Spinal cord (tissue), 10 donors: Measurements from ENCODE around the gene TMEM181. TPM values are rescaled to one million over a fixed set of nuclear protein-coding genes. Genes with fewer than 3 reads are reported as not detected.

ENCODE experiments used
- DNase-seq, 6 donors: peaks; one replicate each; pipeline versions ENCODE4 v3.0.0 to v3.0.0-alpha.2; 2013 to 2015; ENCODE audit warnings: low spot score in 6 of 6, low read depth in 4 of 6
- H3K27ac ChIP-seq: one replicate; pipeline ENCODE4 v1.5.1; 2013; ENCODE audit warnings: low read depth, low read length, control low read depth
- H3K27me3 ChIP-seq: one replicate; pipeline ENCODE4 v1.6.1; 2013; ENCODE audit warnings: low read length; ENCODE audit not compliant: control insufficient read depth, insufficient read depth
- H3K36me3 ChIP-seq: one replicate; pipeline ENCODE4 v1.6.1; 2013; ENCODE audit warnings: low read length; ENCODE audit not compliant: control insufficient read depth, insufficient read depth
- H3K4me1 ChIP-seq: one replicate; pipeline ENCODE4 v1.6.1; 2013; ENCODE audit warnings: low read length; ENCODE audit not compliant: control insufficient read depth, insufficient read depth
- H3K4me3 ChIP-seq: one replicate; pipeline ENCODE4 v1.5.1; 2013; ENCODE audit warnings: low read depth, low read length, control low read depth
- H3K9me3 ChIP-seq: one replicate; pipeline ENCODE4 v1.6.1; 2013; ENCODE audit warnings: low read length; ENCODE audit not compliant: control insufficient read depth, insufficient read depth
- WGBS: methylation state at CpG from one replicate; pipeline ENCODE4 v1.1.5; 2013; ENCODE audit warnings: missing lambda C conversion rate; ENCODE audit not compliant: insufficient coverage; 5-methylcytosine and 5-hydroxymethylcytosine counted together
- polyA plus RNA-seq, 2 donors: library from polyadenylated mRNA; unstranded; fragments of 120-200 nt; gene quantifications; one replicate each; pipeline ENCODE4 v1.2.1, GENCODE V29; 2013; ENCODE audit not compliant: insufficient read length in 2 of 2
- total RNA-seq, 2 donors: library from RNA; depleted of rRNA in 1 of 2; stranded (reverse); fragments of 120-200 nt in 1 of 2; fragments of >200 nt in 1 of 2; gene quantifications; one replicate each; pipeline versions ENCODE4 v1.2.3 to v1.2.4, GENCODE V29; 2013 to 2014
- donor health status: healthy.

Gene TMEM181
- total and polyA plus RNA-seq, 4 donors: 31.8 to 59.0 (median 40.1) TPM

- Histone ChIP-seq H3K36me3 (peaks cover 53% of the 10 kb centered on the region), H3K4me3 (no peak overlapping the region), H3K27me3 (no peaks in the 10 kb centered on the region), H3K4me1 (no peaks in the 10 kb centered on the region), H3K27ac (no peak overlapping the region), H3K9me3 (no peaks in the 10 kb centered on the region)
- peak in 2 of 6 donors; percentile 44 to 93 for DNase-seq
- 74% methylated on average over 3 of the region's 8 CpGs for WGBS
Observed at GRCh38 chr6:158589366-158589765, 29.5 kb downstream of the TMEM181 start.

- peaks cover 52% of the 10 kb centered on the region for H3K36me3 ChIP-seq
- H3K4me3 ChIP-seq: no peak overlapping the region
Observed at GRCh38 chr6:158591134-158591809, 31.4 kb downstream of the TMEM181 start.

GRCh38 chr6:158591810-158592209 is 31.9 kb downstream of the TMEM181 start:
- no CpG with 5 or more reads among the region's 4 CpGs for whole genome bisulfite sequencing
- H3K27ac ChIP-seq: no peak overlapping the region
- H3K4me3 ChIP-seq: no peak overlapping the region

More at GRCh38 chr6:158591134-158591809, 31.4 kb downstream of the TMEM181 start:
- no peak overlapping the region for H3K27ac ChIP-seq
- 53% methylated on average over 5 of the region's 7 CpGs for WGBS
- H3K27me3 ChIP-seq: no peaks in the 10 kb centered on the region
- peak in 1 of 6 donors; percentile 22 for DNase-seq
- no peaks in the 10 kb centered on the region for H3K9me3 ChIP-seq
- H3K4me1 ChIP-seq: no peaks in the 10 kb centered on the region

GRCh38 chr6:158593670-158594069 is 33.8 kb downstream of the TMEM181 start:
- WGBS: 20% methylated on average over 1 of the region's 3 CpGs
- peaks cover 33% of the 10 kb centered on the region for H3K36me3 ChIP-seq
- H3K9me3 ChIP-seq: no peaks in the 10 kb centered on the region

More at GRCh38 chr6:158591810-158592209, 31.9 kb downstream of the TMEM181 start:
- no peaks in the 10 kb centered on the region for H3K27me3 ChIP-seq
- no peaks in the 10 kb centered on the region for H3K9me3 ChIP-seq
- H3K4me1 ChIP-seq: no peaks in the 10 kb centered on the region
- H3K36me3 ChIP-seq: peaks cover 46% of the 10 kb centered on the region
- peak in 1 of 6 donors; percentile 19 for DNase-seq

GRCh38 chr6:158595223-158595622 is 35.3 kb downstream of the TMEM181 start:
- H3K4me3 ChIP-seq: no peak overlapping the region
- no peak for DNase-seq
- no peaks in the 10 kb centered on the region for H3K9me3 ChIP-seq
- peaks cover 38% of the 10 kb centered on the region for H3K36me3 ChIP-seq
- H3K27ac ChIP-seq: no peak overlapping the region
- no peaks in the 10 kb centered on the region for H3K4me1 ChIP-seq
- no peaks in the 10 kb centered on the region for H3K27me3 ChIP-seq
- no CpG with 5 or more reads among the region's 5 CpGs for WGBS

More at GRCh38 chr6:158593670-158594069, 33.8 kb downstream of the TMEM181 start:
- H3K4me3 ChIP-seq: no peak overlapping the region
- H3K27ac ChIP-seq: no peak overlapping the region
- no peaks in the 10 kb centered on the region for H3K4me1 ChIP-seq
- no peaks in the 10 kb centered on the region for H3K27me3 ChIP-seq
- peak in 1 of 6 donors; percentile 10 for DNase-seq

GRCh38 chr6:158596861-158597260 is 37.0 kb downstream of the TMEM181 start:
- no CpG with 5 or more reads among the region's 6 CpGs for WGBS
- no peaks in the 10 kb centered on the region for H3K9me3 ChIP-seq
- peaks cover 32% of the 10 kb centered on the region for H3K36me3 ChIP-seq
- no peaks in the 10 kb centered on the region for H3K27me3 ChIP-seq
- DNase-seq: peak in 2 of 6 donors; percentile 46 to 69
- H3K4me1 ChIP-seq: no peaks in the 10 kb centered on the region
- no peak overlapping the region for H3K27ac ChIP-seq
- no peak overlapping the region for H3K4me3 ChIP-seq

- Histone ChIP-seq H3K9me3 (no peaks in the 10 kb centered on the region), H3K4me1 (no peaks in the 10 kb centered on the region), H3K27me3 (no peaks in the 10 kb centered on the region), H3K27ac (no peak overlapping the region), H3K4me3 (no peak overlapping the region), H3K36me3 (peaks cover 28% of the 10 kb centered on the region)
- WGBS: 86% methylated on average over 3 of the region's 4 CpGs
- no peak for DNase-seq
Observed at GRCh38 chr6:158597565-158597964, 37.7 kb downstream of the TMEM181 start.

GRCh38 chr6:158599635-158600034 is 39.7 kb downstream of the TMEM181 start:
- H3K4me1 ChIP-seq: no peaks in the 10 kb centered on the region
- no peak overlapping the region for H3K27ac ChIP-seq
- no peaks in the 10 kb centered on the region for H3K9me3 ChIP-seq
- no peak overlapping the region for H3K4me3 ChIP-seq
- whole genome bisulfite sequencing: 88% methylated on average over 14 of the region's 18 CpGs
- peaks cover 25% of the 10 kb centered on the region for H3K36me3 ChIP-seq
- DNase-seq: no peak
- no peaks in the 10 kb centered on the region for H3K27me3 ChIP-seq

GRCh38 chr6:158603261-158604047 is 43.6 kb downstream of the TMEM181 start:
- DNase-seq: no peak
- H3K36me3 ChIP-seq: peaks cover 39% of the 10 kb centered on the region
- 89% methylated on average over 9 of the region's 15 CpGs for WGBS
- H3K4me1 ChIP-seq: no peaks in the 10 kb centered on the region
- no peaks in the 10 kb centered on the region for H3K27me3 ChIP-seq
- no peak overlapping the region for H3K27ac ChIP-seq
- no peaks in the 10 kb centered on the region for H3K9me3 ChIP-seq
- no peak overlapping the region for H3K4me3 ChIP-seq
